COLO668 (cell line): ENCODE data around the gene FOXL3.

Experiments used
- DNase-seq: peaks from one replicate; lab custom pipeline; 2025; ENCODE audit not compliant: unreplicated experiment; lab: John Stamatoyannopoulos, UW

FOXL3 gene

GRCh38 chr7:265998-266850 is 23.7 kb upstream of the FOXL3 start:
- DNase-seq, result no peak

- DNase-seq, result peak; percentile 61
Observed at GRCh38 chr7:266851-267840, 22.8 kb upstream of the FOXL3 start.

DNA sequence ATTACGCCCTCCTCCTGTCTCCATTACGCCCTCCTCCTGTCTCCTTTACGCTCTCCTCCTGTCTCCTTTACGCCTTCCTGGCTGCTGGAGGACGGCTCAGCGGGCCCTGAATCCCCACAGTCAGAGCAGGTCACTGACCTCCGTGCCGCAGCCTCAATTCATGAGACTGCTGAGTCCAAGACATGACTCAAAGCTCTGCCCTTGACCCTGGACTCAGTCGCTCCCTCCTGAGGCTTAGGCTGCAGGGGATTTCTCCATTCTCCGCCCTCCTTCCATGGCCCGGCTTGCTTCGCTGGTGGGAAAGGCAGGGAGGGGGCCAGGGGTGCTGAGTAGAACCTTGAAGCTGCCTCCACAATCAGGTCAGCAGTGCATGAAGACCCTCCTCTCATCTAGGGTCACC is 21.0 kb upstream of the FOXL3 start:
- DNase-seq, result no peak

DNA sequence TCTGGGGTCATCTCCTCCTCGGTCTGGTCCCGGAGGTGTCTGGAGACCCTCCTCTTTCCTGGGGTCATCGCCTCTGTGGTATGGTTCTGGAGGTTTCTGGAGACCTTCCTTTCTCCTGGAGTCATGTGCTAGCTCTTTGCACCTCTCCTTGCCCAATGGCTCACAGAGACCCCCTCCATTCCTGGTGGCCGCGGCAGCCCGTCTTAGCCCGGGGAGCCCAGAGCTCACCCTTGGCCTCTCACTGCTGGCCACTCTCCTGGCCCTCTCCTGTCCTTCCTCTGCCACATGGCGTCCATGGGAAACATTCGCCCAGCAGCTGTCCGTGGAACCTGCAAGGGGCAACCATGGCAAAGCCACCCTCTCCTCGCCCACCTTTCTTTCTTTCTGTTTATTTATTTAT is 20.2 kb upstream of the FOXL3 start:
- DNase-seq, result no peak

- DNase-seq, result no peak
Observed at GRCh38 chr7:270351-270983, 19.5 kb upstream of the FOXL3 start.

GRCh38 chr7:271266-272107 is 18.5 kb upstream of the FOXL3 start:
- no peak for DNase-seq

DNA sequence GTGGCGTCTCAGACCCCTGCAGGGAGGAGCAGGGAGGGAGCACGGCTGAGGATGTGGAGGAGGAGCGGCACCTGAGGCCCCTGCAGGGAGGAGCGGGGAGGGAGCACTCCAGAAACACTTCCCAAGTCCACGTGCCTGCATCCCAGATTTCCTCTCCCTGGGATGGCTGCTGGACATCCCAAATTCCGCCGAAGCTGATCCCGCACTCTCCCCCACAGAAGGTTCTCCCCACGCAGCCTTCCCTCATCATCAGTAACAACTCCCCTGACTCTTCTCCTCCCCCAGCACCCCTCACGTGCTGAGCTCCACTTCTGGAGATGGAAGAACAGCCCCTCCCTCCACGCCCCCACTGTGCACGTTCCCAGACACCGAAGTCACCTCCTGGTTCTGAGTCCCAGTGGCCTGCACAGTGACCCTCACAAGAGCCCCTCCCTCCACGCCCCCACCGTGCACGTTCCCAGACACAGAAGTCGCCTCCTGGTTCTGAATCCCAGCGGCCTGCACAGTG is 17.8 kb upstream of the FOXL3 start:
- no peak for DNase-seq

DNA sequence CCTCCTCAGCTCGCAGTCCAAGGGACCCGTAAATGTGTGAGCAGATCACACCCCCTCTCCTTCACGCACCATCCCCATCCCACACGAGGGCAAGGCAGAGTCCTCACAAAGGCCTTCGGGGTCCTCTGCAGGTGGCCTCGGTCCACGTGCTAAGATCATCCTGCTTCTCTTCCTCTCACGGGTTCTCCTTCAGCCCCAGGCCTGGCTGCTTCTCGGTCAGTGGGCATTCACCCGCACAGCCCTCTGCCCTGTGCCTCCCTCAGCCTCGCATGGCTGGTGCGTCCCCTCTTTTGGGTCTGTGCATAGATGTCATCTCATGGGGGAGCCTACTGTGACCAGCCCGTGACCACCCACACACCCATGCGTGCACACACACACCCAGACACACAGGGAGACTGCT is 17.3 kb upstream of the FOXL3 start:
- no peak for DNase-seq

- no peak for DNase-seq
Observed at GRCh38 chr7:273327-273726, 16.6 kb upstream of the FOXL3 start.

DNA sequence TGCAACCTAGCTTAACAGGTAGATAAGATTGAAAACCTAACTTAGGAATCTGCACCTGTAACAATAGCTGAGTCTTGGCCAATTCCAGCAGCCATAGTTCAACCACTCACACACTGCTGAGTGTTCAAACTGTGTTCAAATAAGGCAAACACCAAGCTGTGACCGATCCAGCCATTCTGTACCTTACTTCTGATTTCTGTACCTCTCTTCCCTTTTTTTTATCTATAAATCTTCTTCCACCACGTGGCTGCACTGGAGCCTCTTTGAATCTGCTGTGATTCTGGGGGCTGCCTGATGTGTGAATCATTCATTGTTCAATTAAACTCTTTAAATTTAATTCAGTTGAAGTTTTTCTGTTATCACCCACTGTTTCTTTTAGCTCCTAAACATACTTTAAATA is 15.7 kb upstream of the FOXL3 start:
- no peak for DNase-seq

- DNase-seq, result no peak
Observed at GRCh38 chr7:276230-276835, 13.6 kb upstream of the FOXL3 start.

- DNase-seq, result no peak
Observed at GRCh38 chr7:277228-277627, 12.7 kb upstream of the FOXL3 start.

DNA sequence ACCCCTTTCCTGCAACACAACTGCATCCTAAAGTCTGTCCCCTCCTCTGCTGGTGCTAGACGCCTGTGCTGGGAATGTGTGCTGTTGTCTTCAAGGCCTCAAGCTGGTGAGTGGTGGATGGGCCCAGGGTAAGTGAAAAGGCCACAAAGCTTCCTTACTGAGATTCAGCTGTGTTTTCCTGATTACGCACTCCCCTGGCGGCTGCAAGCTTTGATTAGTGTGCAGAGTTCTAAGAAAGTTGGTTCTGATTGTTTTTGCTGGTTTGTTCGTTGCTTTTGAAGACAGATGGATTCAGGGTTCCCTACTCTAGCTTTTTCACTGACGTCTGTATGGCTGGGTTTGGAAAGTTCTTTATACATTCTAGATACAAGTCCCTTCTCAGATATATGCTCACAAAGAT is 11.9 kb upstream of the FOXL3 start:
- DNase-seq, result no peak

GRCh38 chr7:279821-280220 is 10.1 kb upstream of the FOXL3 start:
- no peak for DNase-seq

DNA sequence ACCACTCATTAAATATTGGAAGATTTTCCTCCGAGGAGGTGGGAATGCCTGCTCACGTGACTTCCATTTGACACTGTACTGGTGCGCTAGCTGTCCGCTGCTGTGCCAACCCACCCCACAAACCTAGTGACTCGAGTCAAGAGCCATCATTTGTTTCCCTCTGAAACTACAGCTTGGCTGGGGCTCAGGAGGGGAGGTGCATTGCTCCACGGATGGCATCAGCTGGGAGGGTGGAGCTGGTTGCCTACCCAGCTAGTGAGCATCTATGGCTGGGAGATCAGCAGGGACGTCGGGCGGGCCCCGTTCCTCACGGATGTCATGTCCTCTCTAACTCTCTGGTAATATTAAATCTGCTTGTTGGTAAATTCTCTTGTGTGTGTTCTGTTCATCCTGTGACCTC is 9.5 kb upstream of the FOXL3 start:
- no peak for DNase-seq

GRCh38 chr7:281637-282036 is 8.3 kb upstream of the FOXL3 start:
- no peak for DNase-seq

GRCh38 chr7:282621-283020 is 7.3 kb upstream of the FOXL3 start:
- DNase-seq, result no peak

- no peak for DNase-seq
Observed at GRCh38 chr7:284762-285722, 4.9 kb upstream of the FOXL3 start.

DNA sequence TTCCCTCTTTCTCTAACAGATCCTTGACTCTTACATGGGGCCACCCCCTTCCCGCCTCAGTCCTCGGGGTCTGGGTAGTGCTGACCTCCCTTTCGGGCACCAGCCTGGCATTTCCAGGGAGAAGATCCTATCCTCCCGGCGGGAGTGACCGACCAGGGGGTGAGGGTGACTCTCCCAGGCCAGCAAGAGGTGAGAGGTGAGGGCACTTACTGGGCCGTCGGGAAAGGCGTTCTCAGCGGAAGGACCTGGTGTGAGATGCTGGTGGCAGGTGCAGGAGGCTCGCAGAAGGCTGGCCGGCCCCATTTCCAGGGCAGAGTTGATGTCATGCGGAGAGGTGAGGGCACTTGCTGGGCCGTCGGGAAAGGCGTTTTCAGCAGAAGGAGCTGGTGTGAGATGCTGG is 4.2 kb upstream of the FOXL3 start:
- DNase-seq, result no peak
